GM19463 (cell line): ENCODE measurements around the gene PPEF2.
"Not testable (repeated sequence)": the region's sequence is repeated elsewhere in the genome, so short reads cannot be mapped to it uniquely, and the experiment has no call there.

Experiments used
- ATAC-seq: cut with Tn5 transposase; IDR thresholded peaks from one replicate; pipeline ENCODE4 v1.9.1; 2021; ENCODE audit warnings: mild to moderate bottlenecking, moderate library complexity; ENCODE audit not compliant: unreplicated experiment

PPEF2 gene, protein sequence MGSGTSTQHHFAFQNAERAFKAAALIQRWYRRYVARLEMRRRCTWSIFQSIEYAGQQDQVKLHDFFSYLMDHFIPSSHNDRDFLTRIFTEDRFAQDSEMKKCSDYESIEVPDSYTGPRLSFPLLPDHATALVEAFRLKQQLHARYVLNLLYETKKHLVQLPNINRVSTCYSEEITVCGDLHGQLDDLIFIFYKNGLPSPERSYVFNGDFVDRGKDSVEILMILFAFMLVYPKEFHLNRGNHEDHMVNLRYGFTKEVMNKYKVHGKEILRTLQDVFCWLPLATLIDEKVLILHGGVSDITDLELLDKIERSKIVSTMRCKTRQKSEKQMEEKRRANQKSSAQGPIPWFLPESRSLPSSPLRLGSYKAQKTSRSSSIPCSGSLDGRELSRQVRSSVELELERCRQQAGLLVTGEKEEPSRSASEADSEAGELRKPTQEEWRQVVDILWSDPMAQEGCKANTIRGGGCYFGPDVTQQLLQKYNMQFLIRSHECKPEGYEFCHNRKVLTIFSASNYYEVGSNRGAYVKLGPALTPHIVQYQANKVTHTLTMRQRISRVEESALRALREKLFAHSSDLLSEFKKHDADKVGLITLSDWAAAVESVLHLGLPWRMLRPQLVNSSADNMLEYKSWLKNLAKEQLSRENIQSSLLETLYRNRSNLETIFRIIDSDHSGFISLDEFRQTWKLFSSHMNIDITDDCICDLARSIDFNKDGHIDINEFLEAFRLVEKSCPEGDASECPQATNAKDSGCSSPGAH

DNA sequence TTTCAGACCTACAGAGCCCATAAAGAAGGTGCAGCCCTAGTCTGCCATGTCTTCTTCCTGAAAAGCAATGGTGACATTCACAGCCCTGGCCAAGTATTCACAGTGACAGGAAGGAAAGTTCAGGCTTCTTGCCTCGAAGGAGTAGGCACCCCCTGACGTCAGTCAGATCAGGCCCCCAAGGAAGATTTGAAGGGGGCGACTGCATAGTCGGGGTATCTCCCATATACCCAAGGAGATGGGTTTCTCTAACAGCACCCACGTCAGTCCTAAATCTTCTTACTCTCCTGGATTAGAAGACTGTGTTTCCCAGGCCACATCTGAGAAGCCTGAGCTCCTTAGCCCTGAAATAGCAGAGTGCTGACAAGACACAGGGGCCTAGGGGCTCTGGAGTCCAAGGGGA, at the start of gene PPEF2:
PPEF2 (minus strand) TSS at position 101 of the 400 bp plus-strand sequence. CDS start 6,127 bp downstream, outside the sequence.
- ATAC-seq: no peak

DNA sequence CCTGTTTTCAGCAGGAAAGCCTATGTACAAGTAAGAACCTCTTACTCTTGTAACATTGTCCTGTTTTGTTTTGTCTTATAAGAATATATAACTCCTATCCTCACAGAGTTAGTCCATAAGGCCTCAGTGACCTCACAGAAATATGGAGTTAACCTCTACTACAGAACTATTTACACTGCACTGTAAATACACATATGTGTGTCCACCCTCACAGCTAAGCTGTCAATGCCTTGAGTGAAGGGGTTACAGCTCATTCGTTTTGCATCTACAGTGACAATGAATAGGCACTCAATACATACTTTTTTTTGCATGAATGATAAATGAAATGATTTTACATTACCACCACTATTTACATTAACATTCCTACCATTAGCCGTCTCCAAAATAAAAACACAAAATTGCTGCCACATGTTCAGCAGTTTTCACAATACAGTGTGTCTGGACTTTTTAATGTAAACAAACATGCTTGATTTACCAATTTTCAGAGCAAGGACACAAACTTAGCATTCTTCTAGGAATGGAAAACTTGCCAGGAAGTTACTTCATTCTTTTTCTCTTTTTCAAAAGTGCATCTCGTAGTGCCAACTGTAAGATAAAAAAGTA, 48.1 kb upstream of the PPEF2 start:
- no peak for ATAC-seq

DNA sequence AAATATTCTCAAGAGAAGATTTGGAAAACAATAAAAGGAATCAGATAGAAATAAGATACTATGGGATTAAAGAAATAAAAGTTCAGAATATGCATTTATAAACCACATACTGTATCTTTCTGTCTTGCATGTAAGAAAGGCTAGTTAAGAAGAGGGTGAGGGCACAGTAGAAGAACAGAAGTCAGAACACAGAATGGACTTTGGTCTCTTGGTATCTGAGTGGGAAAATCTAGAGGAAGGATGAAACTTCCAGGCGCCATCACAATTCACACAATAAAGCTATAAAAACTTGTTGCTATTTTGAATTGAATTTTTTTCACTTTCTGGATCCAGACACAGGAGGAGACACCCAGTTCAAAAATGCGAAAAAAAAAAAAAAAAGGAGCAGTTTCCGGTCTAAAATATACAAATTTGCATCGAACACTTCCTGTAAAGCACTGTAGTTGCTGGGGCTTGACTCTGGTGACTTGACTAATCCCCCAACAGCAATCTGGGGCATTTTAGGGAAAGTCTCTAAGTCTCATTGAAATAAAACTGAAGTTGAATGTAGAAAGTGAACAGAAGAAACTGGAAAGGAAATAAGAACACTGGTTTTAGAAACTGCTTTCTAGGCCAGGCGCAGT, 46.7 kb upstream of the PPEF2 start:
- ATAC-seq: no peak

DNA sequence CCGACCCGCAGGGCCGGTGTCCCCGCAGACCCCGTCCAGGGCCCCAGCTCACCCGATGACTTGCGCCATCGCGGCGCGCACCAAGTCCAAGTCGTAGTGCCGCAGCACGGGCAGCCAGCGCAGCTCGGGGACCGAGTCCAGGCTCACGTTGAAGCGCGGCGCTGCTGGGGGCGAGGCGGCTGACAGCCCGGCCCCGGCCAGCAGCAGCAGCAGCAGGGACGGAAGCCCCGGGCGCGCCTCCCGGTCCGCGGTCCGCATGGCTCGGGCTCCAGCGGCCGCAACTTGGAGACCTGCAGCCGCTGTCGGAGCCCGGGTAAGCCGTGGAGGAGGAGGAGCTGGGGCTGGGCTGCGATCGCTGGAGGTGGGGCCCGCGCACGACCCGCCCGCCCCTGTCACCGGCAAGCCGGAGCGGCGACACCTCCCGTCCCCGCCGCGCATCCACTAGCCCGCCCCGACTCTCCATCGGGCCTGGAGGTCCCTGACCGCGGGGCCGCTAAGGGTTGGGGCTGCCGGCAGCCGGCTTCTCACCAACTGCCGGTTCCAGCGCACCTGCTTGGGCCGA, 38.5 kb upstream of the PPEF2 start, which contains the start of gene NAAA:
NAAA (minus strand) TSS at position 322 of the 562 bp plus-strand sequence; CDS start at position 258, 64 bp downstream.
- peak; percentile 88 for ATAC-seq

DNA sequence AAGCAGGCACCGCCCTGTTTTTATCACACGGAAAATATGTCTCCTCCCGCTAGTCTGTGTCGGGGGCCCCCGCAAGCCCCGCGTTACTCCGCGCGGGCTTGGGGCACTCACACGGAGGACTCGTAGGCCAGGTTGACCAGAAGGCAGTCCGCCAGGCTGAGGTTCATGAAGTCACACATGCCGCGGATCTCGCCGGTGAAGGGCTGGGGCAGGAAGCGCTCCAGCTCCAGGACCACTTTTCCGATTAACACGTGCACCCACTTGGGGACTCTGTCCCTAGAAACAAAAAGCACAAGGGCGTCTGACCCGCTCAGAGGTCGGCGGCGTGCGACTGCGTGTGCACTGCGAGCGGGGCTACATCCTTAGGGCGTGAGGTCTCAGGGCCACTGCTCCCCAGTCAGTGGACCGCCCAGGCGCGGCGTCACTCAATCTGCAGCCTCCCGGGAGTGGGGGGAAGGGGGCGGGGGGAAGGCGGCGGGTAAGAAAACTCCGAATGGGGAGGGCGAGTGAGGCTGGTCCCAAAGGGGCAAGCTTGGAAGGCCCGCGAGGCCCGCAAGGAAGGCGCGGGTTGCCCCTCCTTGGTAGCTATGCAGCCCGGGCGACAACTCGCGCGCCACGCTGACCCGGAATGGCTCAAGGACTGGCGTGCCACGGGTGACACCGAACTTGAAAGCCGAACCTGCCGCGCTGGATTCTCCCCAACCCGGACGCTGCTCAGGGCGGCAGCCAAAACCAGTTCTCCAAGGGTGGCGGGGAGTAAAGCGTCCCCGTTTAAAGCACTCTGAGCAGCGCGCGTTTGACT, 37.8 kb upstream of the PPEF2 start:
- ATAC-seq: peak; percentile 49

DNA sequence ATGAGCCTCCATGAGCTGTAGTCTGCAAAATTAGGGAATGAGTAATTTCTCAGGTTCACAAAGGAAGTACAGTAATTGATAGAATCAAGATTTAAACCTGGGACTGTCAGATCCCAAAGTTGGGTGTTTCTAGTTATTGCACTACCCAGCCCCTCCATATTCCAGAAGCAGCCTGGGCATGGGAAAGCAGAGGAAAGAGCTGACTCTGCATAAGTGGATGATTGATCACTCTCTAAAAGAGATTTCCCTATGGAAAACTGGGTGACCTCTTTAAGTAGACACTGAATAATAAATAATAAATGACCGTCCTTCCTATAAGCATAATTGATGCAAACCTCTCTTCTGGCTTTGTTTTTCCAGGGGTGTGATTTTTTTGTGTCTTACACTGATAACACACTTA, 33.4 kb upstream of the PPEF2 start:
- ATAC-seq: no peak

DNA sequence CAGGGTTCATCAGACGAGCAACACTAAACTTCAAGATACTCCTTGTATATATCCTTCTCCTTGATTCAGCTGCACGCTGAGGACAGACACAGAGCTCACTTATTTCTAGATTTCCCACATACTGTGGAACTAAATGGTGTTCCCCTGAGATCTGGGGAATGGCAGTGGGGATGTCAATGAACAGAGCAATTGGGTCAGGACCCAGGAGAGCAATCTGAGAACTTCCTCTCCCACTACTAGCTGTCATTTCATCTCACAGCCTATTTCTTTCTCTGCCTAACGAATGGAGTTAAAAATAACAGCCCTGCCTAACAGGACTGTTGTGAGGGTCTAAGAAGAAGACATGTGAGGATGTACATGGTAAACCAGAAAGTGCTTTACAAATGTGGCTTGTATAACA, 27.9 kb upstream of the PPEF2 start:
- ATAC-seq: no peak

DNA sequence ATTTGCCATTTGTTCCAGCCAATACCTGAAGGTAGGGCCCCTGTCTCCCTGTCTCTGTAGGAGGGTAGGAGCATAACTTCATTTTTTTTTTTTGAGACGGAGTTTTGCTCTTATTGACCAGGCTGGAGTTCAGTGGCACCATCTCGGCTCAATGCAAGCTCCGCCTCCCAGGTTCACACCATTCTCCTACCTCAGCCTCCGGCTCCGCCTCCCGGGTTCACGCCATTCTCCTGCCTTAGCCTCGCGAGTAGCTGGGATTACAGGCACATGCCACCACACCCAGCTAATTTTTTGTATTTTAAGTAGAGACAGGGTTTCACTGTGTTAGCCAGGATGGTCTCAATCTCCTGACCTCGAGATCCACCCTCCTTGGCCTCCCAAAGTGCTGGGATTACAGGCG, 22.7 kb upstream of the PPEF2 start:
- ATAC-seq: not testable (repeated sequence)

DNA sequence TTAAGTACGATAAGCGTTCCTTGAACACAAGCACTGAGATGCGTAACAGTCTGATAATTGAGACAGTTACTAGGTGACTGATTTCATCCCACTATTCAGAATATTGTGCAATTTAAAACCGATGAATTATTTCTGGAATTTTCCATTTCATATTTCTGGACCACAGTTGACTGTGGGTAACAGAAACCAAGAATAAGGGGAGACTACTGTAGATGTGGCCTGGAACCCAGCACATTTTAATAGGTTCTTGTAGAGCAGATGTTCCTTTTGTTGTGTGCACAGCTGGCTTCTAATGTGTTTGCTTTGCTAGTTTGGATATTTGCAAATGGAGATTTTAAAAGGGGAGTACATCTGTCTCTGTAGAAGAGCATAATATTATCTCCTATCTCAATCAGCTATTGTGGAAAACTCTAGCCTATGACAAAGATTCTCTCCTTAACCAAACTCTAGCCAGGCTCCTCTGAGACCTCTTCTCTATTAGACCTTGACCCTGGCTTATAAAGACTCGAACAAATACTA, 22.1 kb upstream of the PPEF2 start:
- ATAC-seq: no peak

DNA sequence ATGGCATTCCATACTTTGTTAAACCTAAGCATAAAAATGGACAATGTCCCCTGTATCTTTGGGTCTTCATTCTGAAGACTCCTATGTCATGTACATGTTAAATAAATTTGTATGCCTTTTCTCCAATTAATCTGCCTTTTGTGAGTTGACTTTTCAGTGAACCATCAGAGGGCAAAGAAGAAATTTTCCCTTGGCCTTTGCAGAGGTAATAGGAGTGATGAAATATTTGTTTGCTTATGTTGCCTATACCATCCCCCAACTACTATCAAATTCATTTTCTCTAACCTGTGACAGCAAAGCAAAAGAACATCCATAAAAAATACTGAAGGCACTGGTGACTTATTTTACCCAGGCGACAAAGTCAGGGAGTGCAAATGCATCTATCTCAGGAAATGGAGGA, 20.3 kb upstream of the PPEF2 start:
- no peak for ATAC-seq

DNA sequence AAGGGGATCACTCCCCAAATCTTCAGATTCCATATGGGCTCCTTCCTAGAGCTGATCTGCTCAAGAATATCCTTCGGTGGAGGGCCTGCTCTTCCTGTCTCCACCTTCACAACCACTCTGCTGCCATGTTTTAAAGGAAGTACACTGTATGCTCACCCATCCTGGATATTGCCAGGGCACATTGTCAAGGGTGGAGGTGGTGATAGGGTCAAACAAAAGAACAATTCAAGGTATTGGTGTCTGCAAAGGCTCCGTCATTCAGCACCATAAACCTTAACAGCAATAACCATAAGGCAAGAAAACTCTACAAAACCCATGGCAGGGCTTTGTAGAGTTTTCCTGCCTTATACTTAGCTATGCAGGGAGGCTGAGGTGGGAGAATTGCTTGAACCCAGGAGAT, 19.7 kb upstream of the PPEF2 start:
- no peak for ATAC-seq

DNA sequence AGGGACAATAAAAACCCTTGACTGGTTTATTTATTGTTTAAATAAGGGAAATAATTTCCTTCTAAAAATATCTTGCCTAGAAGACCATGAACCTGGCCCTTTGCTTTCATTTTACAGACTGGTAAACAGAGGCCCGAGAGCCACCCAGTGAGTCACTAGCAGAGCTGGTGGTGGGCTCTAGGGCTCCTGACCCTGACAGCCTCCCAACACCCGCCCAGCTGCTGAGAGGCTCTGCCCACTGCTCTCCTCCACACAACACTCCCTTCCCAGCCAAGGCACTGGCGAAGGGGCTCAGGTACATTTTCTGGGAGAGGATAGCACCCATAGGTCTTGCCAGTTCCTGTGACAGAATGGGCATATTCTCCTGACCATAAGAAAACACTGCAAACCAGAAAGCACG, 18.1 kb upstream of the PPEF2 start:
- ATAC-seq: no peak

DNA sequence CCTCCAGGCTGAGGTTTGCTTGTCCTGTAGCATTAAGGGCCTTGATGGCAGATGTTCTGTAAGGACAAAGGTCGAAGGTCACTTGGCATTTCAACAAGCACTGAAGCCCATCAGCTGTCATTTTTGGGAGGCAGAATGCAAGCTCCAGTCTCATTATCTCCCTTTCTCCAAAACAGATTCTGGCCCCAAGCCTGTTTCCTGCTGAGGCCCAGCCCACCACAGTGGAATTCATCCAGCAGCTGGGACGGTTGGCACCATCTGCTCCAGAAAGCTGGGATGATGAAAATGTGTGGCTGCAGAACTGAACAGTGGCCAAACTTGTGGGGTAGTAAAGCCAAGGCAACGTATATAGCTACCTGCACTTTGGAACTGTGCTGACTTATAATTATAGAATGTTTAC, 17.7 kb upstream of the PPEF2 start:
- no peak for ATAC-seq

DNA sequence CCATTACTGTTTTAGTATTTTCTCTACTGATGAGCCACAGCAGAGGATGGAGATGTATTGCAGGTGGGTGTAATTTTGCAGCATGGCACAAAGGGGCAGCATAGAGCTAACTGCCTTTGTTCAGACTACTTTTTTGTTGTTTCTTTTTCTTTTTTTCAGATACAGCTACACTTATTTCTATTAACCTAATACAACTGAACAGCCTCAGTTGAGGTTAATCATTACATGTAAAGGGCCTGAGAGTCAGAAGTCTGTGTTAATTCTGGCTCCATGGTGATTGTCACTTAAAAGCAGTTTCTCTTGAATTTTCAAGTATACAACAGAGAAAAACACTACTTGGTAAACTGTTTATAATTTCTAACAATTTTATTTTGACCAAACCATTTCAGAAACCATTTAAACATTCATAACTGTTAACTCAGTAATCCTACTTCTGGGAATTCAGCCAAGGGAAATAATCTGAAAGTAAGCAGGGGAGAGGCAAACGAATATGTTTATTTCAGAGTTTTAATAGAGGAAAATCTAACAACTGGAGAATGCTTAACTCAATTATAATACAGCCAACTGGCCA, 13.9 kb upstream of the PPEF2 start:
- peak; percentile 76 for ATAC-seq

DNA sequence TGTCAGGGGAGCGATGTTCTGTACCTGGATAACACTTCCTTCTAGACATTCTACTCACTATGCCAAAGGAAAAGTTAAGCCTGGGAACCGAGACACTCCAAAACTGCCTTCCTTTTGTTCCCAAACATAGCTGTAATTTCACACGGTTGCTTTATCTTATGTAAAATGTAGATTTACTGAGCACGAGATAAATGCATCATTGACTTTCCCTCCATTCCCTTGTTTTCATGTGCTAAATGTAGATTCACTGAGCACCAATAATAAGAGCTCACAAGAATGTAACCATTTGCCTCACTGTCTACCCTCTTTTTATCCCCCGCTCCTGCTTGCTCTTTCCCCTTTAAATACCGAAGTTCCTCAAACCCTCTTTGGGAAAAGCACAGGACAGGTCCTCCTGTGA, 10.7 kb upstream of the PPEF2 start:
- ATAC-seq: no peak

DNA sequence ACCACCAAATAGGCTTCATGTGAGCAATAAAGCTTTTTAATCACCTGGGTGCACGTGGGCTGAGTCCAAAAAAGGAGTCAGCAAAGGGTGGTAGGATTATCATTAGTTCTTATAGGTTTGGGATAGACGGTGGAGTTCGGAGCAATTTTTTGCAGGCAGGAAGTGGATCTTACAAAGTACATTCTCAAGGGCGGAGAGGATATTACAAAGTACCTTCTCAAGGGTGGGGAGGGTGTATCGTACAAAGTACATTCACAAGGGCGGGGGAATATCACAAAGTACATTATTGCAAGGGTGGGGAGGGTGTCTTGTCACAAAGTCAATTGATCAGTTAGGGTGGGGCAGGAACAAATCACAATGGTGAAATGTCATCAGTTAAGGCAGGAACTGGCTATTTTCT, 8.6 kb upstream of the PPEF2 start:
- not testable (repeated sequence) for ATAC-seq

DNA sequence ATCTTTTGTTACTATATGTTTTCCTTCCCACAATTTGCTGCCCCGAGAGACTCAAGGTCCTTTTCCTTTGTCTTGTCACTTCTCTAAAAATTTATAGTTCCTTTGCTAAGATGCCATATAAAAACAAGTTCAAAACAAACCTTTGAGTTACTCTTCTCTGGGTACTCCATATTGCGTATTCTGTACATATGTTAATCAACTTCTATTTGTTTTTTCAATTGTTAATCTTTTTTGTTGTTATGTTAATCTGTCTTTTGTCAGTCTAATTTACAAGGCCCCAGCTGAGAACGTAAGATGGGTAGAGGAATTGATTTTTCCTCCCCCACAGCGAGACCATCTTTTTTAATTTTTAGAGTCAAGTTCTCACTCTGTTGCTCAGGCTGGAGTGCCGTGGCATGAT, 7.2 kb upstream of the PPEF2 start:
- ATAC-seq: no peak

DNA sequence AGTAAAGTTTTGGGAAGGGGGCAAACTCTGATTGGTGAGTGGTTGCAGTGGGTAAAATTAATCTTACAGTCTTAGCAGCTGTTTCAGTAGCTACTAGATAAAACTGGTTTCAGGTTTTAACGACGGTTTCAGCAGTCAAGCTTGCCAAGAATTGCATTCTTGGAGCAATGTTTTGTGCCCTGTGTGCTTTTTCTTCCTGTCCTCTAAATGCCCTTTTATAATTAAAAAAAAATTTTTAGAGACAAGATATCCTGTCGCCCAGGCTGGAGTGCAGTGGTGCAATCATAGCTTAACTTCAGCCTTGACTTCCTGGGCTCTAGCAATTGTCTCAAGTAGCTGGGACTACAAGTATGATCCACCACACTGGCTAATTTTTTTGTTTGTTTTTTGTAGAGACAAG, 6.3 kb upstream of the PPEF2 start:
- ATAC-seq: no peak

DNA sequence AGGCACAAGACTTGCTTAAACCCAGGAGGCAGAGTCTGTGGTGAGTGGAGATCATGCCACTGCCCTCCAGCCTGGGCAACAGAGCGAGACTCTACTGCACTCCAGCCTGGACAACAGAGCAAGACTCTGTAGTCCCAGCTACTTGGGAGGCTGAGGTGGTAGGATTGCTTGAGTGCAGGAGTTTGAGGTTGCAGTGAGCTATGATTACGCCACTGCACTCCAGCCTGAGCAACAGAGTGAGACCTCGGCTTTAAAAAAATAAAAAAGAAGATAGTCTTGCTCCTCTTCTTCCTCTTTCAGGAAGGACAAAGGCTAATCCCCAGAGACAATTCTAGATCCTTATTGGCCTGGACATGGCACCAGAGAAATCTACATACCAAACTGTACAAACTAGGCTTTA, 5.7 kb upstream of the PPEF2 start:
- ATAC-seq: no peak

DNA sequence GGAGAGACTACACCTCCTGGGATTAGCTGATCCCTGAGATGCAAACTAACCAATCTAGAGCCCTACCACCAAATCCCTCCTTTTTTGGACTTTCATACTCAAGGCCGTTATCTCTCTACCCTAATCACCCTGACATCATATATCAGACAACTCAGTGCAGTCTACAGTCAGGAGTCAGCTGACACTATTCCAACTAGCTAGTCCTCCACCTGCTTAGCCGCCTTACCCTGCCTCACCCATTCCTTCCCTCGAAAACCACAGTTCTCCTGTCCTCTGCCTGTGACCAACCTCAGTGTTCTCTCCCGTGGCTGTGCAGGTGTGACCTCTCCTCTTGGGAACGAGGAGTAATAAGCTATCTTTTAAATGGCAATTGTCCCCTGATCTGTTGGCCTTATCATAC, 1.8 kb upstream of the PPEF2 start:
- ATAC-seq: no peak
